Stimulated activated CD4-positive, alpha-beta T cell treated with anti-CD3 and anti-CD28 coated beads, TNF-alpha, amount 100 ng/mL, for 24 hours (primary cell): ENCODE results near the gene HOXA6.

Experiments used
- DNase-seq, 3 experiments: peaks; one replicate each; pipeline ENCODE4 v3.0.0-alpha.2; 2020; ENCODE audit warnings: low read depth in 3 of 3

HOXA6 gene

GRCh38 chr7:27149842-27150567 is 2.4 kb upstream of the HOXA6 start:
- DNase-seq, result no peak

- no peak for DNase-seq
Measured at GRCh38 chr7:27148756-27149641, 1.4 kb upstream of the HOXA6 start.

GRCh38 chr7:27148031-27148755 is 619 bp upstream of the HOXA6 start:
- DNase-seq, result no peak

GRCh38 chr7:27146491-27147198 is 929 bp downstream of the HOXA6 start:
- DNase-seq, result no peak

GRCh38 chr7:27145914-27146412 is 1.6 kb downstream of the HOXA6 start:
- DNase-seq, result no peak

- no peak for DNase-seq
Measured at GRCh38 chr7:27145165-27145913, 2.2 kb downstream of the HOXA6 start.

GRCh38 chr7:27144781-27145164 is 2.8 kb downstream of the HOXA6 start:
- DNase-seq, result no peak

- DNase-seq, result no peak
Measured at GRCh38 chr7:27143950-27144780, 3.4 kb downstream of the HOXA6 start.

GRCh38 chr7:27143023-27143949 is 4.3 kb downstream of the HOXA6 start, which contains the start of gene HOXA5:
TSS of gene HOXA5 (minus strand) at chr7:27143681. CDS start at chr7:27143607, 74 bp downstream.
- DNase-seq, result no peak

- DNase-seq, result no peak
Measured at GRCh38 chr7:27142580-27143022, 5.0 kb downstream of the HOXA6 start.

- no peak for DNase-seq
Measured at GRCh38 chr7:27141923-27142579, 5.5 kb downstream of the HOXA6 start.

GRCh38 chr7:27141137-27141922 is 6.2 kb downstream of the HOXA6 start:
- no peak for DNase-seq

GRCh38 chr7:27140126-27140857 is 7.3 kb downstream of the HOXA6 start:
- no peak for DNase-seq

GRCh38 chr7:27139334-27140125 is 8.0 kb downstream of the HOXA6 start:
- DNase-seq, result no peak

- no peak for DNase-seq
Measured at GRCh38 chr7:27138985-27139333, 8.6 kb downstream of the HOXA6 start.

GRCh38 chr7:27138472-27138871 is 9.1 kb downstream of the HOXA6 start:
- DNase-seq, result no peak
